WTC11 (cell line): Measurements from ENCODE around the gene SKAP2. TPM values are rescaled to one million over a fixed set of nuclear protein-coding genes. Genes with fewer than 3 reads are reported as not detected.

Experiments
- ATAC-seq: fragments of 200-7000 bp; cut with Tn5 transposase; 2 replicates; pipeline ENCODE4 v1.10.0; 2021; ENCODE audit warnings: mild to moderate bottlenecking, moderate library complexity
- CTCF ChIA-PET: fragments of 300-600 bp; sonication (Branson Sonifier 250); formaldehyde crosslinking; loops from one replicate; lab custom pipeline; 2021; ENCODE audit warnings: antibody characterized with exemption; lab: Charles Lee
- POLR2A ChIA-PET: fragments of 350-600 bp; sonication (Branson Sonifier 250); formaldehyde crosslinking; loops from one replicate; lab custom pipeline; 2021; ENCODE audit warnings: antibody characterized with exemption; lab: Charles Lee
- DNase-seq: peaks from one replicate; pipeline ENCODE4 v3.0.0; 2021; ENCODE audit warnings: low spot score
- H3K27ac Mint-ChIP-seq: 2 replicates; pipeline ENCODE4 v1.8.0; 2021; ENCODE audit warnings: mixed read lengths
- H3K27me3 Mint-ChIP-seq: 2 replicates; pipeline ENCODE4 v1.8.0; 2021; ENCODE audit warnings: low read depth, mild to moderate bottlenecking, moderate library complexity, mixed read lengths
- H3K36me3 Mint-ChIP-seq: 2 replicates; pipeline ENCODE4 v1.8.0; 2021; ENCODE audit warnings: mixed read lengths
- H3K4me1 Mint-ChIP-seq: 2 replicates; pipeline ENCODE4 v1.8.0; 2022; ENCODE audit warnings: mixed read lengths
- H3K4me3 Mint-ChIP-seq: 2 replicates; pipeline ENCODE4 v1.8.0; 2021; ENCODE audit warnings: mild to moderate bottlenecking, moderate library complexity, mixed read lengths
- H3K9me3 Mint-ChIP-seq: 2 replicates; pipeline ENCODE4 v1.8.0; 2021; ENCODE audit warnings: mixed read lengths
- ELF4 ChIP-seq: sonication (generic); formaldehyde crosslinking; IDR thresholded peaks from 2 replicates; pipeline ENCODE4 v1.8.1; 2022; ENCODE audit warnings: low read depth, mild to moderate bottlenecking, moderate library complexity, missing genetic modification reagents
- GRHL2 ChIP-seq: fragments of 250-450 bp; sonication (Bioruptor Pico); IDR thresholded peaks from 2 replicates; pipeline ENCODE4 v1.8.0; 2022; ENCODE audit warnings: mild to moderate bottlenecking, moderate library complexity; ENCODE audit not compliant: insufficient replicate concordance, severe bottlenecking
- GTF2I ChIP-seq: fragments of 250-450 bp; sonication (Bioruptor Pico); conservative IDR thresholded peaks from 2 replicates; pipeline ENCODE4 v1.4.0; 2021; ENCODE audit warnings: mild to moderate bottlenecking
- KAT7 ChIP-seq: sonication (generic); formaldehyde crosslinking; IDR thresholded peaks from 2 replicates; pipeline ENCODE4 v1.8.1; 2023; ENCODE audit warnings: missing genetic modification reagents, mild to moderate bottlenecking, borderline replicate concordance
- NFATC4 ChIP-seq: fragments of 250-450 bp; sonication (Bioruptor Pico); IDR thresholded peaks from 2 replicates; pipeline ENCODE4 v1.9.0; 2021; ENCODE audit warnings: mild to moderate bottlenecking
- NFE2L1 ChIP-seq: sonication (generic); formaldehyde crosslinking; IDR thresholded peaks from 2 replicates; pipeline ENCODE4 v1.8.1; 2023; ENCODE audit warnings: missing genetic modification reagents
- RELA ChIP-seq: sonication (generic); formaldehyde crosslinking; IDR thresholded peaks from 2 replicates; pipeline ENCODE4 v1.8.1; 2022; ENCODE audit warnings: missing genetic modification reagents, mild to moderate bottlenecking, borderline replicate concordance
- RORB ChIP-seq: fragments of 250-450 bp; sonication (Bioruptor Pico); IDR thresholded peaks from 2 replicates; pipeline ENCODE4 v1.9.0; 2021; ENCODE audit warnings: mild to moderate bottlenecking
- SOX15 ChIP-seq: fragments of 250-450 bp; sonication (Bioruptor Pico); IDR thresholded peaks from 2 replicates; pipeline ENCODE4 v1.9.0; 2021; ENCODE audit warnings: mild to moderate bottlenecking
- TP53 ChIP-seq: sonication (generic); formaldehyde crosslinking; IDR thresholded peaks from 2 replicates; pipeline ENCODE4 v1.8.1; 2023; ENCODE audit warnings: mild to moderate bottlenecking, missing genetic modification reagents
- ZNF263 ChIP-seq: sonication (generic); formaldehyde crosslinking; IDR thresholded peaks from 2 replicates; pipeline ENCODE4 v1.8.1; 2022; ENCODE audit warnings: low read depth, mild to moderate bottlenecking, moderate library complexity, missing genetic modification reagents
- total RNA-seq: library from RNA; stranded (reverse); gene quantifications from 3 replicates; pipeline ENCODE4 v1.2.3, GENCODE V29; 2021
- TF ChIP-seq, protein P1 (sequence below): sonication (generic); formaldehyde crosslinking; IDR thresholded peaks from 2 replicates; pipeline ENCODE4 v1.8.1; 2023; ENCODE audit warnings: mild to moderate bottlenecking, missing genetic modification reagents, moderate library complexity
- TF ChIP-seq, protein P2 (sequence below): sonication (generic); formaldehyde crosslinking; IDR thresholded peaks from 2 replicates; pipeline ENCODE4 v1.8.0; 2022; ENCODE audit warnings: mild to moderate bottlenecking, missing genetic modification reagents
- TF ChIP-seq, protein P3 (sequence below): fragments of 250-450 bp; sonication (Bioruptor Pico); IDR thresholded peaks from 2 replicates; pipeline ENCODE4 v1.9.0; 2021; ENCODE audit warnings: mild to moderate bottlenecking
- TF ChIP-seq, protein P4 (sequence below): sonication (generic); formaldehyde crosslinking; IDR thresholded peaks from 2 replicates; pipeline ENCODE4 v1.8.0; 2022; ENCODE audit warnings: mild to moderate bottlenecking, missing genetic modification reagents
- TF ChIP-seq, protein P5 (sequence below): sonication (generic); formaldehyde crosslinking; IDR thresholded peaks from 2 replicates; pipeline ENCODE4 v1.8.0; 2023; ENCODE audit warnings: mild to moderate bottlenecking, missing genetic modification reagents
- TF ChIP-seq, protein P6 (sequence below): sonication (generic); formaldehyde crosslinking; IDR thresholded peaks from 2 replicates; pipeline ENCODE4 v1.8.1; 2023; ENCODE audit warnings: mild to moderate bottlenecking, missing genetic modification reagents, borderline replicate concordance

The SKAP2 gene
- total RNA-seq, 1 experiment from 2014 or later, result 2.5 TPM

DNA sequence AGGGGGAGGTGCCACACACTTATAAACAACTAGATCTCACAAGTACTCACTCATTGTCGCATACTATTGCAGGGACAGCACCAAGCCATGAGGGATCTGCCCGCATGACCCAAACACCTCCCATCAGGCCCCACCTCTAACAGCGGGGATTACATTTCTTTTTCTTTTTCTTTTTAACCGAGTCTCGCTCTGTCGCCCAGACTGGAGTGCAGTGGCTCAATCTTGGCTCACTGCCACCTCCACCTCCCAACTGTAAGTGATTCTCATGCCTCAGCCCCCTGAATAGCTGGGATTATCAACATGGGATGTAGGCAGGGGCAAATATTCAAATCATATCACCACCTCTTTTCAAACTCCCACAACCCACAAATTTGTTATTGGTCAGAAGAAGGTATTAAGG, 76.7 kb downstream of the SKAP2 start:
- Mint-ChIP-seq H3K27ac (no peak overlapping the region), H3K36me3 (no peaks in the 10 kb centered on the region), H3K9me3 (no peaks in the 10 kb centered on the region), H3K4me1 (peaks cover 14% of the 10 kb centered on the region), H3K27me3 (peaks cover 3% of the 10 kb centered on the region; the same call in 1 of the 2 replicates), H3K4me3 (no peak overlapping the region)
- CTCF ChIA-PET, result interaction anchor here (1.4 kb wide), 1 partner anchor 106 kb away, joined by 5 read pairs; no protein-coding TSS in a partner anchor
- ATAC-seq (no peak; the same call in 1 of the 2 replicates), DNase-seq (no peak)
- POLR2A ChIA-PET, result no interaction called here
- TF ChIP-seq ELF4, result no peak

DNA sequence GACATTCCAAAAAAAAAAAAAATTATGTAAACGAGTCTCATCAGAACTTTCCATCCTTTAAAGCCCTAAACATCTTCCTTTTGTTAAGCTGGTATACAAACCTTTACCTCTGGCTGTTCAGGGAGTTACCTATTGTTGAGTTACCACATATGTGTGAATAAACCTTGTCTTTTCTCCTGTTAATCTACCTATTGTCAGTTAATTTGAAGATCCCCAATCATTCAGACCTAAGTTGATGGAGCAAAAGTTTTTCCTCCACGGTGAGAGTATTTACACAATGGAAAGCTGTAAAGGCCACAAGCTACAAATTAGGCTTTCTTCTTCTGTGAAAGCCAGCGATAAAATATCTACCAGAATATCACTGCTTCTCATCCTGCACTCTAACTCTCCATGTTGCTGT, 80.3 kb downstream of the SKAP2 start:
- ChIA-PET CTCF (interaction anchor here (1.3 to 1.5 kb wide), 2 partner anchors 360 to 396 kb away, joined by 3 to 4 read pairs; partner anchors contain the start of gene HOXA5), POLR2A (no interaction called here)
- peak; percentile 50 for ATAC-seq
- no peak overlapping the region for H3K4me3 Mint-ChIP-seq
- no peak for TF ChIP-seq ELF4
- no peak for TF ChIP-seq RORB
- TF ChIP-seq, protein P1, sequence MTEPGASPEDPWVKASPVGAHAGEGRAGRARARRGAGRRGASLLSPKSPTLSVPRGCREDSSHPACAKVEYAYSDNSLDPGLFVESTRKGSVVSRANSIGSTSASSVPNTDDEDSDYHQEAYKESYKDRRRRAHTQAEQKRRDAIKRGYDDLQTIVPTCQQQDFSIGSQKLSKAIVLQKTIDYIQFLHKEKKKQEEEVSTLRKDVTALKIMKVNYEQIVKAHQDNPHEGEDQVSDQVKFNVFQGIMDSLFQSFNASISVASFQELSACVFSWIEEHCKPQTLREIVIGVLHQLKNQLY (CRISPR knock-in tag), result no peak
- TF ChIP-seq TP53 (CRISPR knock-in tag), result no peak
- TF ChIP-seq GTF2I (CRISPR knock-in tag), result no peak
- TF ChIP-seq, protein P2, sequence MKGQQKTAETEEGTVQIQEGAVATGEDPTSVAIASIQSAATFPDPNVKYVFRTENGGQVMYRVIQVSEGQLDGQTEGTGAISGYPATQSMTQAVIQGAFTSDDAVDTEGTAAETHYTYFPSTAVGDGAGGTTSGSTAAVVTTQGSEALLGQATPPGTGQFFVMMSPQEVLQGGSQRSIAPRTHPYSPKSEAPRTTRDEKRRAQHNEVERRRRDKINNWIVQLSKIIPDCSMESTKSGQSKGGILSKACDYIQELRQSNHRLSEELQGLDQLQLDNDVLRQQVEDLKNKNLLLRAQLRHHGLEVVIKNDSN (CRISPR knock-in tag), result no peak
- TF ChIP-seq, protein P3, sequence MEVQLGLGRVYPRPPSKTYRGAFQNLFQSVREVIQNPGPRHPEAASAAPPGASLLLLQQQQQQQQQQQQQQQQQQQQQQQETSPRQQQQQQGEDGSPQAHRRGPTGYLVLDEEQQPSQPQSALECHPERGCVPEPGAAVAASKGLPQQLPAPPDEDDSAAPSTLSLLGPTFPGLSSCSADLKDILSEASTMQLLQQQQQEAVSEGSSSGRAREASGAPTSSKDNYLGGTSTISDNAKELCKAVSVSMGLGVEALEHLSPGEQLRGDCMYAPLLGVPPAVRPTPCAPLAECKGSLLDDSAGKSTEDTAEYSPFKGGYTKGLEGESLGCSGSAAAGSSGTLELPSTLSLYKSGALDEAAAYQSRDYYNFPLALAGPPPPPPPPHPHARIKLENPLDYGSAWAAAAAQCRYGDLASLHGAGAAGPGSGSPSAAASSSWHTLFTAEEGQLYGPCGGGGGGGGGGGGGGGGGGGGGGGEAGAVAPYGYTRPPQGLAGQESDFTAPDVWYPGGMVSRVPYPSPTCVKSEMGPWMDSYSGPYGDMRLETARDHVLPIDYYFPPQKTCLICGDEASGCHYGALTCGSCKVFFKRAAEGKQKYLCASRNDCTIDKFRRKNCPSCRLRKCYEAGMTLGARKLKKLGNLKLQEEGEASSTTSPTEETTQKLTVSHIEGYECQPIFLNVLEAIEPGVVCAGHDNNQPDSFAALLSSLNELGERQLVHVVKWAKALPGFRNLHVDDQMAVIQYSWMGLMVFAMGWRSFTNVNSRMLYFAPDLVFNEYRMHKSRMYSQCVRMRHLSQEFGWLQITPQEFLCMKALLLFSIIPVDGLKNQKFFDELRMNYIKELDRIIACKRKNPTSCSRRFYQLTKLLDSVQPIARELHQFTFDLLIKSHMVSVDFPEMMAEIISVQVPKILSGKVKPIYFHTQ, result no peak
- TF ChIP-seq NFATC4 (CRISPR knock-in tag), result no peak
- TF ChIP-seq, protein P4, sequence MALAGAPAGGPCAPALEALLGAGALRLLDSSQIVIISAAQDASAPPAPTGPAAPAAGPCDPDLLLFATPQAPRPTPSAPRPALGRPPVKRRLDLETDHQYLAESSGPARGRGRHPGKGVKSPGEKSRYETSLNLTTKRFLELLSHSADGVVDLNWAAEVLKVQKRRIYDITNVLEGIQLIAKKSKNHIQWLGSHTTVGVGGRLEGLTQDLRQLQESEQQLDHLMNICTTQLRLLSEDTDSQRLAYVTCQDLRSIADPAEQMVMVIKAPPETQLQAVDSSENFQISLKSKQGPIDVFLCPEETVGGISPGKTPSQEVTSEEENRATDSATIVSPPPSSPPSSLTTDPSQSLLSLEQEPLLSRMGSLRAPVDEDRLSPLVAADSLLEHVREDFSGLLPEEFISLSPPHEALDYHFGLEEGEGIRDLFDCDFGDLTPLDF (CRISPR knock-in tag), result no peak
- TF ChIP-seq RELA, result no peak
- TF ChIP-seq GRHL2 (CRISPR knock-in tag), result no peak
- TF ChIP-seq, all 79 proteins: peak for 0
- peaks cover 17% of the 10 kb centered on the region for H3K4me1 Mint-ChIP-seq
- DNase-seq, result no peak
- no peaks in the 10 kb centered on the region for H3K9me3 Mint-ChIP-seq
- H3K27me3 Mint-ChIP-seq, result peaks cover 3% of the 10 kb centered on the region; the same call in 1 of the 2 replicates
- no peaks in the 10 kb centered on the region for H3K36me3 Mint-ChIP-seq
- no peak overlapping the region for H3K27ac Mint-ChIP-seq

DNA sequence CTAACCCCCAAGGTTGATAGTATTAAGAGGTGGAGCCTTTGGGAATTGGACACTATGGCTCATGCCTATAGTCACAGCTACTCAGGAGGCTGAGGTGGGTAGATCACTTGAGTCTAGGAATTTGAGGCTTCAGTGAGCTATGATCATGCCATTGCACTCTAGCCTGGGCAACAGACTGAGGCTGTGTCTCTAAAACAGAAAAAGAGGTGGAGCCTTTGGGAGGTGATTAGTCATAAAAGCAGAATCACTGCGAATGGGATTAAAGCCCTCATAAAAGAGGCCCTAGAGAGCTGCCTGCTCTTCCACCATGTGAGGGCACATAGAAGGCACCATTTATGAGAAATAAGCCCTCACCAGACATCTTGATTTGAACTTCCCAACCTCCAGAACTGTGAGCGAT, 81.9 kb downstream of the SKAP2 start:
- H3K9me3 Mint-ChIP-seq, result no peaks in the 10 kb centered on the region
- POLR2A ChIA-PET, result no interaction called here
- CTCF ChIA-PET, result no interaction called here
- peaks cover 3% of the 10 kb centered on the region; the same call in 1 of the 2 replicates for H3K27me3 Mint-ChIP-seq
- TF ChIP-seq, protein P5, sequence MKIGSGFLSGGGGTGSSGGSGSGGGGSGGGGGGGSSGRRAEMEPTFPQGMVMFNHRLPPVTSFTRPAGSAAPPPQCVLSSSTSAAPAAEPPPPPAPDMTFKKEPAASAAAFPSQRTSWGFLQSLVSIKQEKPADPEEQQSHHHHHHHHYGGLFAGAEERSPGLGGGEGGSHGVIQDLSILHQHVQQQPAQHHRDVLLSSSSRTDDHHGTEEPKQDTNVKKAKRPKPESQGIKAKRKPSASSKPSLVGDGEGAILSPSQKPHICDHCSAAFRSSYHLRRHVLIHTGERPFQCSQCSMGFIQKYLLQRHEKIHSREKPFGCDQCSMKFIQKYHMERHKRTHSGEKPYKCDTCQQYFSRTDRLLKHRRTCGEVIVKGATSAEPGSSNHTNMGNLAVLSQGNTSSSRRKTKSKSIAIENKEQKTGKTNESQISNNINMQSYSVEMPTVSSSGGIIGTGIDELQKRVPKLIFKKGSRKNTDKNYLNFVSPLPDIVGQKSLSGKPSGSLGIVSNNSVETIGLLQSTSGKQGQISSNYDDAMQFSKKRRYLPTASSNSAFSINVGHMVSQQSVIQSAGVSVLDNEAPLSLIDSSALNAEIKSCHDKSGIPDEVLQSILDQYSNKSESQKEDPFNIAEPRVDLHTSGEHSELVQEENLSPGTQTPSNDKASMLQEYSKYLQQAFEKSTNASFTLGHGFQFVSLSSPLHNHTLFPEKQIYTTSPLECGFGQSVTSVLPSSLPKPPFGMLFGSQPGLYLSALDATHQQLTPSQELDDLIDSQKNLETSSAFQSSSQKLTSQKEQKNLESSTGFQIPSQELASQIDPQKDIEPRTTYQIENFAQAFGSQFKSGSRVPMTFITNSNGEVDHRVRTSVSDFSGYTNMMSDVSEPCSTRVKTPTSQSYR (CRISPR knock-in tag), result no peak
- TF ChIP-seq SOX15 (CRISPR knock-in tag) (no peak), ZNF263 (CRISPR knock-in tag) (no peak), NFE2L1 (no peak), GTF2I (CRISPR knock-in tag) (no peak), KAT7 (CRISPR knock-in tag) (no peak)
- TF ChIP-seq, protein P6, sequence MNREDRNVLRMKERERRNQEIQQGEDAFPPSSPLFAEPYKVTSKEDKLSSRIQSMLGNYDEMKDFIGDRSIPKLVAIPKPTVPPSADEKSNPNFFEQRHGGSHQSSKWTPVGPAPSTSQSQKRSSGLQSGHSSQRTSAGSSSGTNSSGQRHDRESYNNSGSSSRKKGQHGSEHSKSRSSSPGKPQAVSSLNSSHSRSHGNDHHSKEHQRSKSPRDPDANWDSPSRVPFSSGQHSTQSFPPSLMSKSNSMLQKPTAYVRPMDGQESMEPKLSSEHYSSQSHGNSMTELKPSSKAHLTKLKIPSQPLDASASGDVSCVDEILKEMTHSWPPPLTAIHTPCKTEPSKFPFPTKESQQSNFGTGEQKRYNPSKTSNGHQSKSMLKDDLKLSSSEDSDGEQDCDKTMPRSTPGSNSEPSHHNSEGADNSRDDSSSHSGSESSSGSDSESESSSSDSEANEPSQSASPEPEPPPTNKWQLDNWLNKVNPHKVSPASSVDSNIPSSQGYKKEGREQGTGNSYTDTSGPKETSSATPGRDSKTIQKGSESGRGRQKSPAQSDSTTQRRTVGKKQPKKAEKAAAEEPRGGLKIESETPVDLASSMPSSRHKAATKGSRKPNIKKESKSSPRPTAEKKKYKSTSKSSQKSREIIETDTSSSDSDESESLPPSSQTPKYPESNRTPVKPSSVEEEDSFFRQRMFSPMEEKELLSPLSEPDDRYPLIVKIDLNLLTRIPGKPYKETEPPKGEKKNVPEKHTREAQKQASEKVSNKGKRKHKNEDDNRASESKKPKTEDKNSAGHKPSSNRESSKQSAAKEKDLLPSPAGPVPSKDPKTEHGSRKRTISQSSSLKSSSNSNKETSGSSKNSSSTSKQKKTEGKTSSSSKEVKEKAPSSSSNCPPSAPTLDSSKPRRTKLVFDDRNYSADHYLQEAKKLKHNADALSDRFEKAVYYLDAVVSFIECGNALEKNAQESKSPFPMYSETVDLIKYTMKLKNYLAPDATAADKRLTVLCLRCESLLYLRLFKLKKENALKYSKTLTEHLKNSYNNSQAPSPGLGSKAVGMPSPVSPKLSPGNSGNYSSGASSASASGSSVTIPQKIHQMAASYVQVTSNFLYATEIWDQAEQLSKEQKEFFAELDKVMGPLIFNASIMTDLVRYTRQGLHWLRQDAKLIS, result no peak
- no peaks in the 10 kb centered on the region for H3K36me3 Mint-ChIP-seq
- no peak for ATAC-seq
- H3K4me3 Mint-ChIP-seq, result no peak overlapping the region
- H3K27ac Mint-ChIP-seq, result no peak overlapping the region
- H3K4me1 Mint-ChIP-seq, result peaks cover 13% of the 10 kb centered on the region
- no peak for DNase-seq
